WTC11 (cell line): ENCODE results near the gene RAB25.

Experiments used
- CTCF ChIP-seq: fragments of 200-600 bp; IDR thresholded peaks from 2 replicates; pipeline ENCODE4 v1.8.0; 2022; ENCODE audit warnings: antibody characterized with exemption
- E2F4 ChIP-seq: sonication (generic); formaldehyde crosslinking; IDR thresholded peaks from 2 replicates; pipeline ENCODE4 v1.8.1; 2022; ENCODE audit warnings: low read depth, mild to moderate bottlenecking, moderate library complexity, missing genetic modification reagents, borderline replicate concordance
- E2F5 ChIP-seq: sonication (generic); formaldehyde crosslinking; IDR thresholded peaks from 2 replicates; pipeline ENCODE4 v1.8.1; 2022; ENCODE audit warnings: mild to moderate bottlenecking, moderate library complexity, missing genetic modification reagents
- FOXJ3 ChIP-seq: sonication (generic); formaldehyde crosslinking; IDR thresholded peaks from 2 replicates; pipeline ENCODE4 v1.9.0; 2021; ENCODE audit warnings: missing genetic modification reagents, mild to moderate bottlenecking, borderline replicate concordance
- MAX ChIP-seq: sonication (generic); formaldehyde crosslinking; IDR thresholded peaks from 2 replicates; pipeline ENCODE4 v1.8.0; 2022; ENCODE audit warnings: mild to moderate bottlenecking, missing genetic modification reagents
- NFE2L1 ChIP-seq: sonication (generic); formaldehyde crosslinking; IDR thresholded peaks from 2 replicates; pipeline ENCODE4 v1.8.1; 2023; ENCODE audit warnings: missing genetic modification reagents
- NR2C2 ChIP-seq: sonication (generic); formaldehyde crosslinking; IDR thresholded peaks from 2 replicates; pipeline ENCODE4 v1.8.0; 2022; ENCODE audit warnings: mild to moderate bottlenecking, missing genetic modification reagents
- RELA ChIP-seq: sonication (generic); formaldehyde crosslinking; IDR thresholded peaks from 2 replicates; pipeline ENCODE4 v1.8.1; 2022; ENCODE audit warnings: missing genetic modification reagents, mild to moderate bottlenecking, borderline replicate concordance
- USF2 ChIP-seq: sonication (generic); formaldehyde crosslinking; IDR thresholded peaks from 2 replicates; pipeline ENCODE4 v1.8.1; 2023; ENCODE audit warnings: mild to moderate bottlenecking, missing genetic modification reagents, moderate library complexity
- ZNF263 ChIP-seq: sonication (generic); formaldehyde crosslinking; IDR thresholded peaks from 2 replicates; pipeline ENCODE4 v1.8.1; 2022; ENCODE audit warnings: low read depth, mild to moderate bottlenecking, moderate library complexity, missing genetic modification reagents
- ZNF416 ChIP-seq: fragments of 250-450 bp; sonication (Bioruptor Pico); IDR thresholded peaks from 2 replicates; pipeline ENCODE4 v1.9.0; 2021; ENCODE audit warnings: mild to moderate bottlenecking, inconsistent platforms
- ZNF532 ChIP-seq: fragments of 250-450 bp; sonication (Bioruptor Pico); IDR thresholded peaks from 2 replicates; pipeline ENCODE4 v1.9.0; 2021; ENCODE audit warnings: mild to moderate bottlenecking, borderline replicate concordance

GRCh38 chr1:156098784-156099183, 37.8 kb downstream of the RAB25 start:
- TF ChIP-seq NFE2L1 (CRISPR knock-in tag) (no peak), CTCF (no peak), NR2C2 (CRISPR knock-in tag) (no peak), E2F4 (CRISPR knock-in tag) (no peak), USF2 (no peak), RELA (no peak), ZNF532 (CRISPR knock-in tag) (no peak), FOXJ3 (CRISPR knock-in tag) (no peak), ZNF416 (CRISPR knock-in tag) (no peak), ZNF263 (CRISPR knock-in tag) (no peak), MAX (no peak), E2F5 (CRISPR knock-in tag) (no peak)
